CD4-positive, alpha-beta T cell treated with Interleukin-2 at 100 ng/mL for 4 hours (primary cell): ENCODE data around the gene RRAGA.
"Not testable (repeated sequence)": the region's sequence is repeated elsewhere in the genome, so short reads cannot be mapped to it uniquely, and the experiment has no call there.

Source experiments
- DNase-seq: peaks from one replicate; pipeline ENCODE4 v3.0.0-alpha.2; 2020; ENCODE audit warnings: low spot score

RRAGA gene

GRCh38 chr9:19087106-19088000 is 38.1 kb downstream of the RRAGA start:
- DNase-seq: no peak

DNA sequence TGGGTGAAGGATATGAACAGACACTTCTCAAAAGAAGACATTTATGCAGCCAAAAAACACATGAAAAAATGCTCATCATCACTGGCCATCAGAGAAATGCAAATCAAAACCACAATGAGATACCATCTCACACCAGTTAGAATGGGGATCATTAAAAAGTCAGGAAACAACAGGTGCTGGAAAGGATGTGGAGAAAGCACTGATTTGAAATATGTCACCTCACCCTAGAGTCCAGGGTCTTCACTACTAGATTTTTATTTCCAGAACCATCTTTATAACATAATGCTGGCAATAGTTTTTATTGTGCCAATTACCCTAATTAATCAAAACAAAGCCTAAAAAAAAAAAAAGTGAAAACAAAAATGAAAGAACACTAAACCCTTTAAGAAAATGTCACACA is 48.2 kb downstream of the RRAGA start:
- not testable (repeated sequence) for DNase-seq
